ENCODE measurements around the gene ATP23. TPM values are rescaled to one million over a fixed set of nuclear protein-coding genes. Genes with fewer than 3 reads are reported as not detected.
A peak's percentile ranks its signal among the peaks of the same experiment; 100 is the strongest.

The ATP23 gene
- total RNA-seq, 1 experiment from 2014 or later, result 6.1 TPM

- TF ChIP-seq ARID4B (CRISPR knock-in tag; IDR thresholded peaks at IDR 0.05; ENCODE audit: borderline replicate concordance) (no peak), ZNF232 (CRISPR knock-in tag; IDR thresholded peaks at IDR 0.05) (no peak)
Measured at GRCh38 chr12:57934819-57935218, 6.5 kb upstream of the ATP23 start (continued).

GRCh38 chr12:57935331-57935730 is 6.0 kb upstream of the ATP23 start:
- ATAC-seq, result no peak
- H3K27me3 Mint-ChIP-seq (ENCODE audit: low read depth), result peaks cover 57% of the 10 kb centered on the region
- 0 out of 2 replicates have a peak, but pooled peaks cover 3% of the 10 kb centered on the region for H3K9me3 Mint-ChIP-seq
- peak overlapping the region; percentile 77 for H3K4me3 Mint-ChIP-seq
- peaks cover under 1% of the 10 kb centered on the region for H3K4me1 Mint-ChIP-seq
- H3K36me3 Mint-ChIP-seq, result no peaks in the 10 kb centered on the region
- no peak for TF ChIP-seq GTF2I (CRISPR knock-in tag; conservative IDR thresholded peaks at IDR 0.05)
- no peak for TF ChIP-seq USF2 (CRISPR knock-in tag; IDR thresholded peaks at IDR 0.05)
- TF ChIP-seq ATF6 (CRISPR knock-in tag; IDR thresholded peaks at IDR 0.05), result no peak
- no peak for TF ChIP-seq KAT7 (CRISPR knock-in tag; IDR thresholded peaks at IDR 0.05; ENCODE audit: borderline replicate concordance)
- TF ChIP-seq ZNF671 (CRISPR knock-in tag; IDR thresholded peaks at IDR 0.05), result no peak
- TF ChIP-seq ELF4 (CRISPR knock-in tag; IDR thresholded peaks at IDR 0.05; ENCODE audit: low read depth), result no peak
- no peak for TF ChIP-seq OVOL2 (CRISPR knock-in tag; IDR thresholded peaks at IDR 0.05; ENCODE audit: borderline replicate concordance)
- TF ChIP-seq ZNF121 (CRISPR knock-in tag; IDR thresholded peaks at IDR 0.05), result no peak
- TF ChIP-seq MYBL2 (CRISPR knock-in tag; IDR thresholded peaks at IDR 0.05), result no peak
- TF ChIP-seq PRDM15 (CRISPR knock-in tag; IDR thresholded peaks at IDR 0.05), result no peak
- TF ChIP-seq SMAD3 (CRISPR knock-in tag; IDR thresholded peaks at IDR 0.05; ENCODE audit: borderline replicate concordance), result no peak
- TF ChIP-seq E2F4 (CRISPR knock-in tag; IDR thresholded peaks at IDR 0.05; ENCODE audit: borderline replicate concordance, low read depth), result no peak
- TF ChIP-seq HMGA2 (CRISPR knock-in tag; IDR thresholded peaks at IDR 0.05), result no peak
- no peak for TF ChIP-seq NFATC4 (CRISPR knock-in tag; IDR thresholded peaks at IDR 0.05)
- no peak for TF ChIP-seq JUN (CRISPR knock-in tag; IDR thresholded peaks at IDR 0.05)
- TF ChIP-seq ATF3 (CRISPR knock-in tag; conservative IDR thresholded peaks at IDR 0.05), result no peak
- TF ChIP-seq TEAD4 (CRISPR knock-in tag; IDR thresholded peaks at IDR 0.05), result no peak
- no peak for TF ChIP-seq ZNF219 (CRISPR knock-in tag; IDR thresholded peaks at IDR 0.05; ENCODE audit: borderline replicate concordance)
- TF ChIP-seq ZNF263 (CRISPR knock-in tag; IDR thresholded peaks at IDR 0.05; ENCODE audit: low read depth), result no peak
- no peak for TF ChIP-seq SOX15 (CRISPR knock-in tag; IDR thresholded peaks at IDR 0.05)
- no peak for DNase-seq (ENCODE audit: low spot score)
- ChIA-PET POLR2A (no interaction called here), CTCF (no interaction called here)
- no peak overlapping the region for H3K27ac Mint-ChIP-seq

Data from WTC11 (cell line).